ENCODE results near the gene ACAN.
A peak's percentile ranks its signal among the peaks of the same experiment; 100 is the strongest.

Gene ACAN

DNA sequence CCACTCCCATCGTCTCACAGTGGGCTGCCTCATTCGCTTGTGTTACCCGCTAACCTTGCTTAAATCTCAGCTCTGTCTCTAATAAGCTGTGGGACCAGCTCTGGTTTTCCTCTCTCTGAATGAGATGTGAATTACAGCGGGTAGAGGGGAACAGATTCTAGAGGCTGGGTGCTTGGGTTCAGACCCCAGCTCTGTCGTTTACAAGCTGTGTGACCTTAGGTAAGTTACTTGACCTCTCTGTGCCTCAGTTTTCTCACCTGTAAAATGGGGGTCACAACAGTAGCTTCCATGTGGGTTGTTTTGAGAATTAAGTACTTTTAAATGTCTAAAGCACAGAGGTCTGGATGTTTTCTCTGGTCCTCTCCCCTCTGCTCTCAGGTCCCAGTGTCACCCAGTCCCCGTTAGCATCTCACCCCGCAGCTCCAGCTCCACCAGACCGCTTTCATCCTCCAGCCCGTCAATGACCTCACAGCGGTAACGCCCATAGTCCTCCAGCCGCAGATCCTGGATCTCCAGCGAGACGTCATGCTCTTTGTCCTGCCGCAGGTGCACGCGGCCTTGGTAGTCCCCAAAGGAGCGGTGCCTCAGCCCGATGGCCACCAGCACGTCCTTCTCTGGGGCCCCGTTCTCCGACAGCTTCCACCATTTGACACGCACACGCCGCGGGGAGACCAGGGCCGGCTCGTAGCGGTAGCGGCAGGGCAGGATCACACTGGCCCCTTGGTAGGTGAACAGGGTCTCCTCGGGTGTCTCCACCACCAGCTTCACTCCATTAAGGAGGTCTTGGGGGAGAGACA, 77.9 kb downstream of the ACAN start:
- TF ChIP-seq, protein P1, sequence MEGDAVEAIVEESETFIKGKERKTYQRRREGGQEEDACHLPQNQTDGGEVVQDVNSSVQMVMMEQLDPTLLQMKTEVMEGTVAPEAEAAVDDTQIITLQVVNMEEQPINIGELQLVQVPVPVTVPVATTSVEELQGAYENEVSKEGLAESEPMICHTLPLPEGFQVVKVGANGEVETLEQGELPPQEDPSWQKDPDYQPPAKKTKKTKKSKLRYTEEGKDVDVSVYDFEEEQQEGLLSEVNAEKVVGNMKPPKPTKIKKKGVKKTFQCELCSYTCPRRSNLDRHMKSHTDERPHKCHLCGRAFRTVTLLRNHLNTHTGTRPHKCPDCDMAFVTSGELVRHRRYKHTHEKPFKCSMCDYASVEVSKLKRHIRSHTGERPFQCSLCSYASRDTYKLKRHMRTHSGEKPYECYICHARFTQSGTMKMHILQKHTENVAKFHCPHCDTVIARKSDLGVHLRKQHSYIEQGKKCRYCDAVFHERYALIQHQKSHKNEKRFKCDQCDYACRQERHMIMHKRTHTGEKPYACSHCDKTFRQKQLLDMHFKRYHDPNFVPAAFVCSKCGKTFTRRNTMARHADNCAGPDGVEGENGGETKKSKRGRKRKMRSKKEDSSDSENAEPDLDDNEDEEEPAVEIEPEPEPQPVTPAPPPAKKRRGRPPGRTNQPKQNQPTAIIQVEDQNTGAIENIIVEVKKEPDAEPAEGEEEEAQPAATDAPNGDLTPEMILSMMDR (conservative IDR thresholded peaks at IDR 0.05; ENCODE audit: control insufficient read depth, insufficient read depth, low read depth, low read length): no peak
- DNase-seq (ENCODE audit: low read depth): no peak
- no peak overlapping the region for H3K4me3 ChIP-seq (ENCODE audit: control insufficient read depth, low read depth, low read length)

DNA sequence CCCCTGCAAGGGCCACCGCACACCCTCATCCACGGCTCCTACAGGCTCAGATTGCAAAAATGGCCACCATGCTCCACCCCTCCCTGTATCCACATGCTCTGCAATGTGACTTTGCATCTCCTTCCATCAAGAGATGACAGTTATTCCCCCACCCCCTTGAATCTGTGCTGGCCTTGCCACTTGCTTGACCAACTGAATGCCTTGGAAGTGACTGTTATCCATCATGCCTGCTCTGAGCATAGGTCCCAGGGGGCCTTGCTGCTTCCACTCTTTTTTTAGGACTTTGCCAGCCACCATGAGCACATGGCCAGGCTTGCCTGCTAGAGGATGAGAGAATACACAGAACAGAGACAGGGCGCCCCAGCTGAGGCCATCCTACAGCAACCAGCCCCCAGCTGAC, 78.5 kb downstream of the ACAN start:
- DNase-seq (ENCODE audit: low read depth): peak; percentile 58

DNA sequence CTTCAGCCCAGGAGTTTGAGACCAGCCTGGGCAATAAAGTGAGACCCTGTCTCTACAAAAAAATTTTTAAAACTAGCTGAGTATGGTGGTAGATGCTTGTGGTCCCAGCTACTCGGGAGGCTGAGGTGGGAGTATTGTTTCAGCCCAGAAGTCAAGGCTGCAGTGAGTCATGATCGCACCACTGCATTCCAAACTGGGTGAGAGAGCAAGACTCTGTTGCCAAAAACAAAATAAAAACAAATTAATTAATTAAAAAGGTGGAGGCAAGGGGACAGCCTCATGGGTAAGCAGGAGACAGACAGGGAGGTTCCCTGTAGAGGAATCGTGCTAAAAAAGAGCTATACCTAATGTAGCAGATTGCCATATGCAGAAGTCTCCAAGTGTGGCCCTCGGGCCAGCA, 79.5 kb downstream of the ACAN start:
- no peak overlapping the region for H3K4me3 ChIP-seq (ENCODE audit: control insufficient read depth, low read depth, low read length)
- TF ChIP-seq, protein P1 (conservative IDR thresholded peaks at IDR 0.05; ENCODE audit: control insufficient read depth, insufficient read depth, low read depth, low read length): no peak
- peak; percentile 78 for DNase-seq (ENCODE audit: low read depth)

More for the DNA sequence above, 78.5 kb downstream of the ACAN start:
- no peak overlapping the region for H3K4me3 ChIP-seq (ENCODE audit: control insufficient read depth, low read depth, low read length)
- TF ChIP-seq, protein P1 (conservative IDR thresholded peaks at IDR 0.05; ENCODE audit: control insufficient read depth, insufficient read depth, low read depth, low read length): no peak

DNA sequence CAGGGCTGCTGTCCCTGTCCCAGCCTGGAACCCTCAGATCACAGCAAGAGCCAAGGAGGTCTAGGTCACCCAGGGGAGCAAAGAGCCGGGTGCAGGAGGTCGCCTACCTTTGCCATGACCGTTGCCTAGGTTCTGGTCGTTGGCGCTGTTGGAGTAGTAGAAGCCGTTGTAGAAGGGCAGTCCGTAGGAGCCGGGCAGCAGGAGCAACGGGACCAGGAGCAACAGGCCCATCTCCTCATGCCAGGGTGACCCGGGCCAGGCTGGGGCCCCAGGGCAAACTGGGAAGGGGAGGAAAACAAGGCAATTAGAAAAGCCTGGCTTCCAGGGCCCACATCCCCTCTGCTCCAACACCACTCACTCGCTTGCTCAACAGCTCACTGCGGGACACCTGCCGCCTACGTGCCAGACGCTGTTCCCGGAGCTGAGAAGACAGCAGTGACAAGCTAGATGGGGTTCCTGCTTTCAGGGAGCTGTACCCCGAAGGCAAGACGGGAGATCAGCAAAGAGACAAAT, 83.9 kb downstream of the ACAN start:
- TF ChIP-seq, protein P1 (conservative IDR thresholded peaks at IDR 0.05; ENCODE audit: control insufficient read depth, insufficient read depth, low read depth, low read length): no peak
- H3K4me3 ChIP-seq (ENCODE audit: control insufficient read depth, low read depth, low read length): no peak overlapping the region
- no peak for DNase-seq (ENCODE audit: low read depth)

DNA sequence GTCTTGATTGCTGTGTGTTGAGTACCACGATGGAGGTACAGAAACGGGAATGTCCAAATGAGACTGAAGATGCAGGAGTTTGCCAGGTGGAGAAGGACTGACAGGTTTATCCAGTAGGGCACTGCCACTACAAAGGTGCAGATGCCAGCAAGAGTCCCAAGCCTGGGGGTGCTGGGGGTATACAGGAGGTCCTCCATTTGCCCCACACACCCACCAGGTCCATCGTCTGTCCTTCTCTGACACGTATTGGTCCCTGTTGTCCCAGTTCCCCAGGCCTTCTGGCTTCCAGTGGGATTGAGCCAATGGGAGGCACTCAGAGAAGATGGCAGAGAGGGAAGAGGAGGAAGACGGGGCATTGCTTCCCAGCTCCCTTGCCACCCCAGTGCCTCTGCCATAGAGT, 85.5 kb downstream of the ACAN start:
- DNase-seq (ENCODE audit: low read depth): no peak
- H3K4me3 ChIP-seq (ENCODE audit: control insufficient read depth, low read depth, low read length): no peak overlapping the region
- TF ChIP-seq, protein P1 (conservative IDR thresholded peaks at IDR 0.05; ENCODE audit: control insufficient read depth, insufficient read depth, low read depth, low read length): no peak

DNA sequence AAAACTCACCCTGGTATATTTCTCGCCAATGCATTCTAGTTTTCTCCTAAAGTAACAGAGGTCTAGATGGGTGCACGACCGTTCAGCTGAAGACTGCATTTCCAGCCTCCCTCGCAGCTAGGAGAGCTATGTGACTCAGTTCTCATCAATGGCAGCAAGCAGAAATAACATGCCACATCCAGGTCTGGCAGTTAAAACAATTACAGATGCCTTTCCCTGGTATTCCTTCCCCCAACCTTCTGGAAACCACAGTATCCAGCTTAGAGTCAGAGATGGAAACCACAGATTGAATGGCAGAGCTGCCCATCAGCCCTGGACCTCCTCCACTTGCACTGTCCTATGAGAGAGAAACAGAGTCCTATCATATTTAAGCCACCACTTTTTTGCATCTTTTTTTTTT, 87.3 kb downstream of the ACAN start:
- TF ChIP-seq, protein P1 (conservative IDR thresholded peaks at IDR 0.05; ENCODE audit: control insufficient read depth, insufficient read depth, low read depth, low read length): no peak
- DNase-seq (ENCODE audit: low read depth): no peak
- no peak overlapping the region for H3K4me3 ChIP-seq (ENCODE audit: control insufficient read depth, low read depth, low read length)

Data from fibroblast of mammary gland (primary cell).